ENCODE data around the gene KRT31.

- no peak for TF ChIP-seq CTCF (IDR thresholded peaks at IDR 0.05)
- no peak for TF ChIP-seq POLR2A (IDR thresholded peaks at IDR 0.05)
- TF ChIP-seq EP300 (IDR thresholded peaks at IDR 0.05), result no peak
Observed at GRCh38 chr17:41416479-41416878, 19.1 kb upstream of the KRT31 start.

All from stomach (tissue), 4 donors.